ENCODE measurements around the gene APOL2.
"Not testable (repeated sequence)": the region's sequence is repeated elsewhere in the genome, so short reads cannot be mapped to it uniquely, and the experiment has no call there.

The APOL2 gene

DNA sequence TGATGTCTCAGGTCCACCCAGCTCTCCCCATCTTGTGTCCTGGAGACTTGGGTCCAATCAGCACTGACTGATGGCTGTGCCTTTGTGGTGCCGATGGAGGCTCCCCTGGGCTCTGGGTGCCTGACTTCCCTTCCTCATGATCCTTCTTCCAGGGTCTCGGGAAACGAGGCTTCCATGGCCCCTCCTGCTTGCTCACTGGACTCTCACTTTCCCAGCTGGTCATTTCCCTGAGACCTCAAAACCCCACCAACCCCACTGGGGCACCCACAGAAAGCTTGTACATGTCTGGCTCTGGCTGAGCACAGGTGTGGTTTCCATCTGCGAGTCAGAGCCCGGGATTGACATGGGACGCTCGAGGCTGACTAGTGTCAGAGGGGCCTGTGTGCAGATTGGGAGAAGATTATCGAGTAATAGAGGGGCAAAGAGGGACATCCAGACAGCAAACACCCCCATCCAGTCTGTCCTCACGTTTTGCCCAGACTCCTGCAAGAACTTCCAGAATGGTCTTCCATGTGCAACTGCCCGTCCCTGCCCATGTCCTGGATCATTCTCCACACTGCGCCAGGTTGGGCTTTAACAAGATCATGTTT, 28.7 kb upstream of the APOL2 start:
- Histone ChIP-seq H3K4me3 (ENCODE audit: severe bottlenecking) (no peak overlapping the region), H3K27ac (ENCODE audit: poor library complexity, severe bottlenecking) (no peak overlapping the region), H3K4me1 (ENCODE audit: insufficient read depth, poor library complexity, severe bottlenecking) (no peaks in the 10 kb centered on the region), H3K27me3 (ENCODE audit: insufficient read depth, poor library complexity, severe bottlenecking) (no peaks in the 10 kb centered on the region), H3K36me3 (ENCODE audit: low read depth) (no peaks in the 10 kb centered on the region), H3K9me3 (ENCODE audit: severe bottlenecking) (no peaks in the 10 kb centered on the region)
- TF ChIP-seq, protein P1, sequence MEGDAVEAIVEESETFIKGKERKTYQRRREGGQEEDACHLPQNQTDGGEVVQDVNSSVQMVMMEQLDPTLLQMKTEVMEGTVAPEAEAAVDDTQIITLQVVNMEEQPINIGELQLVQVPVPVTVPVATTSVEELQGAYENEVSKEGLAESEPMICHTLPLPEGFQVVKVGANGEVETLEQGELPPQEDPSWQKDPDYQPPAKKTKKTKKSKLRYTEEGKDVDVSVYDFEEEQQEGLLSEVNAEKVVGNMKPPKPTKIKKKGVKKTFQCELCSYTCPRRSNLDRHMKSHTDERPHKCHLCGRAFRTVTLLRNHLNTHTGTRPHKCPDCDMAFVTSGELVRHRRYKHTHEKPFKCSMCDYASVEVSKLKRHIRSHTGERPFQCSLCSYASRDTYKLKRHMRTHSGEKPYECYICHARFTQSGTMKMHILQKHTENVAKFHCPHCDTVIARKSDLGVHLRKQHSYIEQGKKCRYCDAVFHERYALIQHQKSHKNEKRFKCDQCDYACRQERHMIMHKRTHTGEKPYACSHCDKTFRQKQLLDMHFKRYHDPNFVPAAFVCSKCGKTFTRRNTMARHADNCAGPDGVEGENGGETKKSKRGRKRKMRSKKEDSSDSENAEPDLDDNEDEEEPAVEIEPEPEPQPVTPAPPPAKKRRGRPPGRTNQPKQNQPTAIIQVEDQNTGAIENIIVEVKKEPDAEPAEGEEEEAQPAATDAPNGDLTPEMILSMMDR (IDR thresholded peaks at IDR 0.05; ENCODE audit: poor library complexity, severe bottlenecking), result no peak
- peak; percentile 29 for DNase-seq (ENCODE audit: low spot score)
- ATAC-seq (ENCODE audit: low read depth), result 0 out of 3 replicates have a peak, but pooled peaks have one; percentile 11

DNA sequence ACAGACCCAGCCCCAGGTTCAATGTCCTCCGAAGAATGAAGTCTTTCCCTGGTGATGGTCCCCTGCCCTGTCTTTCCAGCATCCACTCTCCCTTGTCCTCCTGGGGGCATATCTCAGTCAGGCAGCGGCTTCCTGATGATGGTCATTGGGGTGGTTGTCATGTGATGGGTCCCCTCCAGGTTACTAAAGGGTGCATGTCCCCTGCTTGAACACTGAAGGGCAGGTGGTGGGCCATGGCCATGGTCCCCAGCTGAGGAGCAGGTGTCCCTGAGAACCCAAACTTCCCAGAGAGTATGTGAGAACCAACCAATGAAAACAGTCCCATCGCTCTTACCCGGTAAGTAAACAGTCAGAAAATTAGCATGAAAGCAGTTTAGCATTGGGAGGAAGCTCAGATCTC, 27.7 kb upstream of the APOL2 start:
- Histone ChIP-seq H3K9me3 (ENCODE audit: severe bottlenecking) (no peaks in the 10 kb centered on the region), H3K4me3 (ENCODE audit: severe bottlenecking) (no peak overlapping the region), H3K36me3 (ENCODE audit: low read depth) (no peaks in the 10 kb centered on the region), H3K27me3 (ENCODE audit: insufficient read depth, poor library complexity, severe bottlenecking) (no peaks in the 10 kb centered on the region), H3K4me1 (ENCODE audit: insufficient read depth, poor library complexity, severe bottlenecking) (no peaks in the 10 kb centered on the region), H3K27ac (ENCODE audit: poor library complexity, severe bottlenecking) (no peak overlapping the region)
- no peak for ATAC-seq (ENCODE audit: low read depth)
- TF ChIP-seq, protein P1 (IDR thresholded peaks at IDR 0.05; ENCODE audit: poor library complexity, severe bottlenecking), result no peak
- peak; percentile 10 for DNase-seq (ENCODE audit: low spot score)

DNA sequence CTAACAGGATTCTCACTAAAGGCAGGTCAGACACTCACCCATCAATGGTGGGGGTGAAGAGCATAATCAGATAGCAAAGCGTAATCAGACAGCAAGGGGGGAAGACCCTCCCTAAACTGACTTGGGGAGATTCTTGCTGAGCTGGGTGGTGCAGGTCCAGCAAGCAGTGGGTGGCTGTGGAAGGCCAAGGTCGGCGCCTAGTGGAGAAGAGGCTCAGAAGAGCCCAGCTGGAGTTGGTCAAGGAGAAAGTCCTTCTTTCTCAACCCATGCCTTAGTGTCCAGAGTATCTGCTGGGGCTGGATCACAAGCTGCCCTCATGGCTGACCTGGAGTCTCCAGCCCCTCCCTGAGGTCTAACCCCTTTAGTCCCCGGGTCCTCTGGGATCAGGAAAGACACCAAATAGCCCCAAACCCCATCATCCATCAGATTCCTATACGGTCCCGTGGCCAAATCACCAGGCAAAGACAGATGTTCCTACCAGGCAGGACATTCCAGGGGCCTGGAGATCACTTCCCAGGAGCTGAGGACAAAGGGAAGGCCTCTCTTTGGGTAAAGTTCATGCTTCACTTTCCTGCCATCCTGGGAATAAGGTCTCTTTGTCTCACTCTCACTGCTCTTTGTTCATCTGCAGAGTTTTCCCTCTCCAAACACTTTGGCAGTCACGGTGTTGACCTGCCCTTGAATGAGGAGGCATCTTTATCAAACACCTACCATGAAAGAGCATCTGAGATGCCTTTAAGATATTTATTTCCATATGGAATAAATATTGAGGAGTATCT, 24.7 kb upstream of the APOL2 start:
- not testable (repeated sequence) for H3K27me3 ChIP-seq (ENCODE audit: insufficient read depth, poor library complexity, severe bottlenecking); H3K9me3 ChIP-seq (ENCODE audit: severe bottlenecking); H3K36me3 ChIP-seq (ENCODE audit: low read depth); H3K4me1 ChIP-seq (ENCODE audit: insufficient read depth, poor library complexity, severe bottlenecking); H3K27ac ChIP-seq (ENCODE audit: poor library complexity, severe bottlenecking); H3K4me3 ChIP-seq (ENCODE audit: severe bottlenecking); ATAC-seq (ENCODE audit: low read depth)
- DNase-seq (ENCODE audit: low spot score), result peak; percentile 15

DNA sequence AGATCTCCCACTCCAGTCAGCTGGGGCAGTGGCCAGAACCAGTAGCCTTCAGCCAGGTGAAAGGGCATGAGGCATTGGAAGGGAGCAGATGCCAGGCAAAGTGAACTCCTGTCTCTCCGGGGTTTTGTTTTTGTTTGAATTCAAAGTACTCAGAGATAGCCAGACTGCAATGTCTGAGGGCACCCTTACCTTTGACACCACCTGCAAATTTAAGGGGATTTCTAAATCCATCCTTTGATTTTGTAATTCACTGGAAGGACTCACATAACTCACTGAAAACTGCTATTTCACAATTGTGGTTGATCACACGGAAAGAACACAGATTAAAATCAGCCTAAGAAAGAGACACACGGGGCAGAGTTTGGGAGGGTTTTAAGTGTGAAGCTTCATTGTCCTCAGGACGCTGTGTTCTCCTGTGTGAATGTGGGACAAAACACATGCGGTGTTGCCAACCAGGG, 23.9 kb upstream of the APOL2 start:
- not testable (repeated sequence) for H3K4me1 ChIP-seq (ENCODE audit: insufficient read depth, poor library complexity, severe bottlenecking); H3K27me3 ChIP-seq (ENCODE audit: insufficient read depth, poor library complexity, severe bottlenecking); H3K9me3 ChIP-seq (ENCODE audit: severe bottlenecking); H3K36me3 ChIP-seq (ENCODE audit: low read depth); ATAC-seq (ENCODE audit: low read depth); H3K4me3 ChIP-seq (ENCODE audit: severe bottlenecking); H3K27ac ChIP-seq (ENCODE audit: poor library complexity, severe bottlenecking); DNase-seq (ENCODE audit: low spot score)

DNA sequence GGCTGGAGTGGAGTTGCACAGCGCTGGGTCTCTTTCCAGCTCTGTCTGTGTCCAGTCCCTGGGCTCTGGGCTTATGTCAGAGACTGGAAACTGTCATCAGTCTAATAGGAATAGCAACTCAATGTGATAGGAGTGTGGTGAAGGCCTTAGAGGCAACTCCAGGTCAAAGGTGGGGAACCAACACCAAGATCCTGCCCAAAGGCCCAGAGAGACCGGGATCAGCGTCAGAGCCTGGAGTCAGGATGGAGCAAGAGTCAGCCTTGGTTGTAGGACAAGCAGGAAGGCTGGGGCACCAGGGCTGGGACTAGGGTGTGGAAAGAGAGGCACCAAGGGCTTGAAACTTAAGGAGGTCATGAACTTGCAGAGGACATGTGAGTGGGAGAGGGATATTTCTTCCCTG, 23.0 kb upstream of the APOL2 start:
- H3K4me3 ChIP-seq (ENCODE audit: severe bottlenecking); ATAC-seq (ENCODE audit: low read depth); H3K27me3 ChIP-seq (ENCODE audit: insufficient read depth, poor library complexity, severe bottlenecking); H3K36me3 ChIP-seq (ENCODE audit: low read depth); H3K9me3 ChIP-seq (ENCODE audit: severe bottlenecking); H3K27ac ChIP-seq (ENCODE audit: poor library complexity, severe bottlenecking); H3K4me1 ChIP-seq (ENCODE audit: insufficient read depth, poor library complexity, severe bottlenecking); DNase-seq (ENCODE audit: low spot score): not testable (repeated sequence)

DNA sequence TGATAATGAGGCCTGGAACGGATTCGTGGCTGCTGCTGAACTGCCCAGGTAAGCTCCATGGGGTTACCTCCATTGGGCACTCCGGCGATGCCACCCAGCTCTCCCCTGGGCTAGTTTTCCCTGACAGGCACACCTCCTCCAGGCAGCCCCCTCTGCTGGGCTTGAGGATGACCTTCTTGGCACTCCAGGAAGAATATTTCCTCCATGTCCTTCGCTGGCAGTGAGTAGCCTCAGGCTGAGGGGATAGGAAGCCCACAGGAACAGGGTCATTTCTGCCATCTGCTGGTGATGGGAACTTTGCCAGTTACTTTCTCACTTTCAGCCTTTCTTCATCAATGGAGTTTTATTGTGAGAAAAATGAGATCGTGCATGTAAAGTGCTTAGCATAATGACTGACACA, 22.3 kb upstream of the APOL2 start:
- H3K27ac ChIP-seq (ENCODE audit: poor library complexity, severe bottlenecking); DNase-seq (ENCODE audit: low spot score); ATAC-seq (ENCODE audit: low read depth); H3K4me3 ChIP-seq (ENCODE audit: severe bottlenecking); H3K27me3 ChIP-seq (ENCODE audit: insufficient read depth, poor library complexity, severe bottlenecking); H3K36me3 ChIP-seq (ENCODE audit: low read depth); H3K9me3 ChIP-seq (ENCODE audit: severe bottlenecking); H3K4me1 ChIP-seq (ENCODE audit: insufficient read depth, poor library complexity, severe bottlenecking): not testable (repeated sequence)

Measured in RWPE2 (cell line).